Fibroblast of lung (primary cell): ENCODE results near the gene ITLN1.

ENCODE experiments used
- EZH2 ChIP-seq: IDR thresholded peaks from 2 replicates; pipeline ENCODE4 v1.5.1; 2012; ENCODE audit warnings: low read length, control low read depth, mild to moderate bottlenecking; ENCODE audit errors: missing control alignments
- TF ChIP-seq, protein P1 (sequence below), 2 donors: IDR thresholded peaks in 1 of 2; conservative IDR thresholded peaks in 1 of 2; 1 replicate in 1 of 2; 2 replicates in 1 of 2; pipeline ENCODE4 v1.5.1; 2011 to 2012; ENCODE audit warnings: low read length in 2 of 2, control low read depth in 1 of 2, inconsistent platforms in 1 of 2, low read depth in 1 of 2, mild to moderate bottlenecking in 1 of 2

DNA sequence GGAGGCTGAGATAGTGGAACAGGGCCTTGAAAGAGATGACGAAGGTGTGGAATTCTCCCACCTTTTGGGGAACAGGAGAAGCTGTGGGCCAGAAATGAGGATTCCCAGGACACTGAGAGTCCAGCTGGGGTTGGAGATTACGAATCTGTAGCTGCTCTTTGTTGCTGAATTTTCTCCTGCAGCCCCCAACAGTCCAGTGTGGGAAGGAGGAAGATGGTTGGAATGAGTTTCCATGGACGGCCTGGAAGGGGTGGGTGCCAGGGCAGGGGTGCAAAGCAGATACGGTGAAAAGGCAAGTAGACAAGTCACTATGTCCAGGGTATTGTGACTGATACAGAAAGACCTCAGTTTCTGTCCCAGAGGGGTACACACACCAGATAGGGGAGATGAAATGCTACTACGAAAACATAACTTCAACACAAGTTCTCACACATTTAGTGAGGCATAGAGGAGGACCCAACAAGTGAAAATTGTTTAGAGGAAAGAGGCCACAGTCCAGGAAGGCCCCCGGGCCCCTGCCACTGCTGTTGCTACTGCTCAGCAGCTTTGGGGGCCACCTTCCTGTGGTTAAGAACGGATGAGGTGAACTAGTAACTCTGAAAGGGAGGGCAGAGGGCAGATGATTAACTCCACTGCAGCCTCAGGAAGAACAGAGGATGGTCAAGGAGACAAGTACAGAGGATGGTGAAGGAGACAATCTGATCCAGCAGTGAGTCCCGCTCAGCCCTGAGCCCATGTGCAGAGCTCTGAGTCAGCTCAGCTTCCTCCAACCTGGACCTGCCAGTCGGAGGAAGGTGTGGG lies 29.6 kb downstream of the ITLN1 start:
- TF ChIP-seq, protein P1, sequence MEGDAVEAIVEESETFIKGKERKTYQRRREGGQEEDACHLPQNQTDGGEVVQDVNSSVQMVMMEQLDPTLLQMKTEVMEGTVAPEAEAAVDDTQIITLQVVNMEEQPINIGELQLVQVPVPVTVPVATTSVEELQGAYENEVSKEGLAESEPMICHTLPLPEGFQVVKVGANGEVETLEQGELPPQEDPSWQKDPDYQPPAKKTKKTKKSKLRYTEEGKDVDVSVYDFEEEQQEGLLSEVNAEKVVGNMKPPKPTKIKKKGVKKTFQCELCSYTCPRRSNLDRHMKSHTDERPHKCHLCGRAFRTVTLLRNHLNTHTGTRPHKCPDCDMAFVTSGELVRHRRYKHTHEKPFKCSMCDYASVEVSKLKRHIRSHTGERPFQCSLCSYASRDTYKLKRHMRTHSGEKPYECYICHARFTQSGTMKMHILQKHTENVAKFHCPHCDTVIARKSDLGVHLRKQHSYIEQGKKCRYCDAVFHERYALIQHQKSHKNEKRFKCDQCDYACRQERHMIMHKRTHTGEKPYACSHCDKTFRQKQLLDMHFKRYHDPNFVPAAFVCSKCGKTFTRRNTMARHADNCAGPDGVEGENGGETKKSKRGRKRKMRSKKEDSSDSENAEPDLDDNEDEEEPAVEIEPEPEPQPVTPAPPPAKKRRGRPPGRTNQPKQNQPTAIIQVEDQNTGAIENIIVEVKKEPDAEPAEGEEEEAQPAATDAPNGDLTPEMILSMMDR (conservative IDR thresholded peaks at IDR 0.05 in 1 of 2, IDR thresholded peaks at IDR 0.05 in 1 of 2; ENCODE audit: low read depth in 1 of 2, low read length in 2 of 2) = no peak
- TF ChIP-seq EZH2 = no peak
